Measurements from ENCODE around the gene THOC7.

DNA sequence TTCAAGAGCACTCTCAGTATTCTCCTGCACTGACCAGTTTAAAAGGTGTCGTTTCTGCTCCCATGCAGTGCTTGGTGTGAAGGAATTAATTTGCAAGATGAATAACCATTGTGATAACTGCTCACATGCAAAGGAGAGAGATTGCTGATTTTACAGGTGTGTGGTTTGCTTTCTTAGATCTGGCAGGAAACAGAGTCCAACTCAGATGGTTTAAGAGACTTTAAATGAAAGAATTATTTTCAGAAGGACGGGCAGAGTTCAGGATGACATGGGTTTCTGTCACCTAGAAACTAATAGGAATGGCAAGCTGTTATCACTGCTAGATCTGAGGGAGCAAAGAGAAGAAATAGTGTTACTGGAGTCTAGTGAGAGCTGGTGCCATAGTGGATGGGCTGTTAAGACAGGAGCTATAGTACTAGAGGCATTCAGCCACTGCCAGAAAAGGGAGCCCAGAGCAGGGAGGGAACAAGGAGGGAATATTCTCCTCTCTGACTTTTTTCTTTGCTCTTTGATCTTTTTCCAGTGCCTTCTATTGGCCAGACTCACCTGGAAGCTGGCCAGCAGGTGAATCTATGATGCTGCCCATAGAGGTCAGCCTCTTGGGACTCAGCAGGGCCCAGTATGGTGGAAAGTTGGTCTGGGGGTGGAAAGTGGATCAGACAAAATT lies 14.9 kb upstream of the THOC7 start:
- TF ChIP-seq, protein P1, sequence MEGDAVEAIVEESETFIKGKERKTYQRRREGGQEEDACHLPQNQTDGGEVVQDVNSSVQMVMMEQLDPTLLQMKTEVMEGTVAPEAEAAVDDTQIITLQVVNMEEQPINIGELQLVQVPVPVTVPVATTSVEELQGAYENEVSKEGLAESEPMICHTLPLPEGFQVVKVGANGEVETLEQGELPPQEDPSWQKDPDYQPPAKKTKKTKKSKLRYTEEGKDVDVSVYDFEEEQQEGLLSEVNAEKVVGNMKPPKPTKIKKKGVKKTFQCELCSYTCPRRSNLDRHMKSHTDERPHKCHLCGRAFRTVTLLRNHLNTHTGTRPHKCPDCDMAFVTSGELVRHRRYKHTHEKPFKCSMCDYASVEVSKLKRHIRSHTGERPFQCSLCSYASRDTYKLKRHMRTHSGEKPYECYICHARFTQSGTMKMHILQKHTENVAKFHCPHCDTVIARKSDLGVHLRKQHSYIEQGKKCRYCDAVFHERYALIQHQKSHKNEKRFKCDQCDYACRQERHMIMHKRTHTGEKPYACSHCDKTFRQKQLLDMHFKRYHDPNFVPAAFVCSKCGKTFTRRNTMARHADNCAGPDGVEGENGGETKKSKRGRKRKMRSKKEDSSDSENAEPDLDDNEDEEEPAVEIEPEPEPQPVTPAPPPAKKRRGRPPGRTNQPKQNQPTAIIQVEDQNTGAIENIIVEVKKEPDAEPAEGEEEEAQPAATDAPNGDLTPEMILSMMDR (IDR thresholded peaks at IDR 0.05) = no peak
- no peak for TF ChIP-seq POLR2A (IDR thresholded peaks at IDR 0.05)

Data from lower leg skin (tissue), 3 donors.